ENCODE measurements around the gene CPEB4.
A peak's percentile ranks its signal among the peaks of the same experiment; 100 is the strongest.

The CPEB4 gene

GRCh38 chr5:173887610-173888472 is at the start of gene CPEB4:
TSS of gene CPEB4 (plus strand) at chr5:173888349. CDS start at chr5:173889734, 1,385 bp downstream.
- peak; percentile 99 for DNase-seq

DNA sequence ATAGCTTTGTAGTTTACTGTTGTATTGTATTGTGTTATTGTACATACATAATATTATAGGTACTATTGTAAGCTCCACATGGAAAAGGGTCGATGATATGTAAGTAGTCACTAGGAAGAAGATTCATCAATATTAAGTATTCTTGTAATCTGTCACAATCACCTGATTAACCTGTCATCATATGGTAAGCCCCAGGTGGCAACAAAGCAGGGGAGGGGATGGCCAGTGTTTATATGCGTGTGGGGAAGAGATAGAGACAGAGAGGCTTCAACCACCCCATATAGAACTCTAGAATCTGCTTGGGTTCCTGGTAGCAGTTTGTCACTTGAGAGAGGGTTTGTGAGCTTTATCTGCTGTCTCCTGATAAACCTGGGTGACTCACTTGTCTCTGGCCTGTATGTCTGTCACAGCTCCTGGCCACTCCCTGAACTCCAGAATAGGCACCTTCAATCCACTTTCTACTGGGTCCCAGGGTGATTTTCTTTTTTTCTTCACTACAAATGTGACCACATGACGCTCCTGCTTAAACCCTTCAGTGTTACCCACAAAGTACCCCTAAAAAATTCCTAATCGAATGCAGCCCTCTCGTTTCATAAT is 48.9 kb upstream of the CPEB4 start:
- no peak for DNase-seq

GRCh38 chr5:173840111-173840983 is 47.8 kb upstream of the CPEB4 start:
- no peak for DNase-seq

DNA sequence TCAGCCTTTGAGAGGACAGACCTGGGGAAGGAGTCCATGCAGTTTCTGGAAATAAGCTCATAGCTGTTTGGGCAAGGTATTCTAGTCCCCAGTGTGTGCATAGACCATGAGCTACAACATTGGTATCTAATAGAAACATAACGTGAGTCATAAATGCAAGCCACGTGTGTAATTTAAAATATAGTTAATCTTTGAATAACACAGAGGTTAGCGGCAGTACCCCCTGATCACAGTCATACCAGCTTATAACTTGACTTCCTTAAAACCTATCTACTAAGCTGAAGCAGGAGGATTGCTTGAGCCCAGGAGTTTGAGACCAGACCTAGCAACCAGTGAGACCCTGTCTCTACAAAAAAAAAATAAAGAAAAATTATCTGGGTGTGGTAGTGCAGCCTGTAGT is 46.4 kb upstream of the CPEB4 start:
- no peak for DNase-seq

GRCh38 chr5:173843794-173844193 is 44.4 kb upstream of the CPEB4 start:
- DNase-seq = no peak

GRCh38 chr5:173845321-173845720 is 42.8 kb upstream of the CPEB4 start:
- DNase-seq = no peak

DNA sequence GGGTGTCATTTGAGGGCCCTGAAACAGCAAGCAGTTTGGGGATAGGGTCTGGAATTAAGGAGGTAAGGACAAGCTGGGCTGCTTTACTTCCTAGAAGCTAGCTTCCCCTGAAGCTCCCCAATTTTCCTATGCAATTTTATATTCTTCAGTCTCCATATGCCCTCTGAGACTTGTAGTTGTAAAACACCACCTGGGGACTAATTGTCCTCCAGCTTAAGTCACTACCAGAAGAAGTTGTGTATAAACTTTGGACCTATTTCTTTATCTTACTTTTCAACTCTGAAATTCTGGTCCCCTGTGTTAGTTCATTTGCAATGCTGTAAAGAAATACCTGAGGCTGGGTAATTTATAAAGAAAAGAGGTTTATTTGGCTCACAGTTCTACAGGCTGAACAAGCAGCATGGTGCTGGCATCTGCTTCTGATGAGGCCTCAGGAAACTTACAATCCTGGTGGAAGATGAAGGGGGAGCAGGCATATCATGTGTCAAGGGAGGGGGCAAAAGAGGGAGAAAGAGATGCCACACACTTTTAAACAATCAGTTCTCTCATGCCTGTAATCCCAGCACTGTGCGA is 41.1 kb upstream of the CPEB4 start:
- DNase-seq = no peak

DNA sequence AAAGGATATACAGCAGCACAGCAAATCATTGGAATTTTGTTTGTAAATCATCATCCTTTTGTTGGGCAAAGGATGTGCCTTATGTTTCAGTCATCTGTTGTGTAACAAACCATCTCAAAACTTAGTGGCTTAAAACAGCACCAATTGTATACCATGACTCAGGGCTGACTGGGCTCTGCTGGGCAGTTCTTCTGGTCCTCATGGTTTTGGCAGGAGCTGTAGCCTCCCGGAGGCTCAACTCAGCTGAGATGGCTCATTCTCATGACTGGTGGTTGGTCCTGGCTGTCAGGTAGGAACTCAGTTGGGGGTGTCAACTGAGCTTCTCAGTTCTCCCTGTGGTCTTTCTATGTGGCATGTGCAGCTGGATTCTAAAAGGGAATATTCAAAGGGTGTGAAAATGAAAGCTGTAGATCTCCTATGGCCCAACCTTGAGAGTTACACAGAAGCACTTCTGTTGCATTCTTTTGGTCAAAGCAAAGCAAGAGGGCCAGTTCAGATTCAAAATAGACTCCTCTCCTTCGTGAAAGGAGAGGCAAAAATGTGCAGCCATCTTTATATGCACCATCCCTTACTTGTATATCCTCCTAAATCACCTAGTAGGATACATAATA is 39.1 kb upstream of the CPEB4 start:
- DNase-seq = no peak

DNA sequence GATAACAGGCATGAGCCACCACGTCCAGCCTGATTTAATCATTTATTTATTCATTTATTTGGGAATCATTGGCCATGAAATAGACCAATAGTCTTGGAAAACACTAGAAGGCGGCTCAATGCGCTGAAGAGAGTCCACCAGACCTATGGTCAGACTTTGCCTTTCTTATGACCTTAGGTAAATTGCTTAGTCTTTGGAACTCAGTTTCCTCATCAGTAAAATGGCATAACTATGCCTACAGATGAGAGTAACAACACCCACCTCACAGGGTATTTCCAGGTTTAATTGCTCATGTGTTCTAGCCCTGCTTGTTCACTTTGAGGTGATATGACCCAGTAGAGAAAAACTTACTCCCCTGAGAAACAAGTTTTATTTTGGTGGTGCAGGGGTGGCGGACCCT is 38.2 kb upstream of the CPEB4 start:
- DNase-seq = no peak

DNA sequence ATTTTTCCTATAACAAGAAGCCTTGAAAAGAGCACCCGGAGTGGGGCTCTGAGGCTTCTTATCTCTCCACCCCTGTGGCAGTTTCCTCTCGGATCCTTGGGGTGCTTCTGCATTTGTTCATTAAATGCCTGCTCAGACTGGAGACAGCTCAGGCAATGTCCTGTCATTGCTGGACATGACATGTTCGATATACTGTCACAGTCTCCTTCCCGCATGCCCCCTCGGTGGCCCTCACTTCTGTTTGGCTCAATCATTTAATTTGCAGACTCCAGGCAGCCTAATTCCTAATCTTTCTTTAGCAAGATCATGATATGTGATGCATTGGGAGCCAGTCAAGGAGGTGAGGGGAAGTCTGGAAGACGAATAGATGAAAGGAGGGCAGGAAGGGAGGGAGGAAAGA is 37.5 kb upstream of the CPEB4 start:
- no peak for DNase-seq

DNA sequence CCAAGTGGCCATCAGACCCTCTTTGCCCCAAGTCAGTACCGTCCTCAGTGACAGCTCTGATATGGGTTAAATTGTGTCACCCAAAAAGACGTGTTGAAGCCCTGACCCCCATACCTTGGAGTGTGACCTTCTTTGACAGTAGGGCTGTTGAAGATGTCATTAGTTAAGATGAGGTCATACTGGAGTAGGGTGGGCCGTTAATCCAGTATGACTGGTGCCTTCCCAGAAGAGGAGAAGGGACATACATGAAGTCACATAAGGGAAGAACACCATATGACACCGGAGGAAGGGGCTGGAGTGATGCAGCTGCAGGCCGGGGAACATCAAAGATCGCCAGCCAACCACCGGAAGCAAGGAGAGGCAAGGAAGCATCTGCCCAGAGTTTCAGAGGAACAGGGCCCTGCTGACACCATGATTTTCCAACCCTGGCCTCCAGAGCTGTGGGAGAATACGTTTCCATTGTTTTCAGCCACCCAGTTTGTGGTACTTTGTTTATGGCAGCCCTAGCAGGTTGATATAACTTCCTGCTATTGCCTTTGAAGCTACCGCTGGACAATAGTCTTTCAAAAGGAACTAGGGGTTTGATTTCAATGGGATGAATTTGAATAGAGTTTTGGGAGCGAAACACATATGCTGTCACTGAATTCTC is 36.4 kb upstream of the CPEB4 start:
- DNase-seq = no peak

DNA sequence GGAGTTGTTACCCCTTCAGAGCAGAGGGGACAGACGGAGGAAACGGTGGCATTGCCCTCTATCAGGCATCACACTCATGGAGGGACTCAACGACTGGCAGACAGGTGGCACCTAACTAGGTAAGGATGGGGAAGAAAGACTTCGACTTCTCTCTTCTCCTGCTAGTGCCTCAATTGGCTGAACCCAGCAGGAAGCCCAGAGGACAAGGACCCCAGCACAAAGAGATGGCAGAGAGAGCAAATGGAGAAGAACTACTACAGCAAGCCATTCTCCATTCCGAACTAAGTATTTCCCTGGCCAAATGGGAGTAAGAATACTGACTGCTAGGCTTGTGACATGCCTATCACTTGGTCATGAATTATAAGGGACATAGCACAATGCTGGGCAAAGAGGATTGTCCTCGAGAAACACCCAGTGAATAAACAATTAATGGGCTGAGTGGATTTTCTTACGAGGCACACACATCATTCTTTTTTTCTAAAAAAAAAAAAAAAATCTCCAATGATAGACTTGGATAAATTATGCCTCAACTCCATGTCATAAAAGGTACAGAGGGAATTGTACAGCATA is 35.3 kb upstream of the CPEB4 start:
- DNase-seq = no peak

GRCh38 chr5:173853370-173854131 is 34.6 kb upstream of the CPEB4 start:
- DNase-seq = no peak

DNA sequence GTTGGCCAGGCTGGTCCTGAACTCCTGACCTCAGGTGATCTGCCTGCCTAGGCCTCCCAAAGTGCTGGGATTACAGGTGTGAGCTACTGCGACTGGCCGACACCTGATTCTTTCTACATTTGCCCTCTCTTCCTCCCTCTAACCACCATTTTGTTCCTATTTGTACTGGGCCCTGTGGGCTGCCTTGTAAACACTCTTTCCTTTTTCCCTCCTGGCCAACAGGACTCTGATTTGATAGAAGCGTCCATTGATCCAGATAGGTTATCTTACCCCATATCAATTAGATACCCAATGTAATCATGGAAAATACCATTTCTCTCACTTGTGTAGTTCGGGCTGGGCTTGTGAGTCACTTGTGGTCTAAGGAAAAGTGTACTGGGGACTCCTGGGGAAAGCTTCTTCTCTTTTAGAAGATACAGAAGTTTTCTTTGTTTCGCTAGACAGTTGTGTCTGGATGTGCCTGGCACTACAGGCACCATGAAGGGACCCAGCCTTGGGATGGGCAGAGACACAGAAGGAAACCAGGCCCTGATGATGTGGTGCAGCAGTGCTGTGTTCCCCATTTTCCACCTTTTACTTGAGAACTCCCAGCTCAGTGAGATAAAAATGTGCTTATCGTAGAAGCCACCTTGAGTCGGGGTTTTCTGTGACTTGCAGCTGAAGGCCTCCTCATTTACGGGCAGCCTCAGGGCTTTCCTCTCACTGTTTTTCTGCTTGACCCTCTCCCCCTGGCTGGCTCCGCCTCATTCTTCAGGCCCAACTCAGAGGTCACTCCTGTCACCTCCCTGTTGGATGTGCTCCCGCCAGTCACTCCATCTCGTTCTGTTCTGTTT is 32.8 kb upstream of the CPEB4 start:
- DNase-seq = no peak

DNA sequence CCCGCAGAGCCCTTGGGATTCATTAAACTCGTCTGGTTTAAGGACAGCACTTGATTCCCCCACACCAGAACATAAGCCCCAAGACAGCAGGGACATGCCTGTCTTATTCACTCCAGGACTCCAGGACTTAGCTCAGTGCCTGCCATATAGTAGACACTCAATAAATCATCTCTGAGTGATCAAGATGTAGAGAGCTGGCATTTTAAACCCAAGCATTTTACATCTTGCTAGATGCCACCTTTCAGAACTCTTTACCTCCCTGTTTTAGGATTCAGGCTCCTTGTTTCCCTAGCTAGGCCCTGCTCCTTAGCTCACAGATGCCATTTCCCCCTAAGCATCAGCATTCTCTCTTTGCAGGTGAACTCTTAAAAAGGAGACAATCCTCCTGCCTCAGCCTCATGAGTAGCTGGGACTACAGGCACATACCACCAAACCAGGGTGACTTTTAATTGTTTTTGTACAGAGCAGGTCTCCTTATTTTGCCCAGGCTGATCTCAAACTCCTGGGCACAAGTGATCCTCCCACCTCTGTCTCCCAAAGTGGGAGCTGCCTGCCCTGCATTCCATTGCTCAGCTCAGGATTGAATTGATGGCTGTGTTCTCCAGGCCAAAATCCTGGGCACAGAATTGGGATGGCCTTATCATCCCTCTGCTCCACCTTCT is 32.0 kb upstream of the CPEB4 start:
- DNase-seq = no peak

DNA sequence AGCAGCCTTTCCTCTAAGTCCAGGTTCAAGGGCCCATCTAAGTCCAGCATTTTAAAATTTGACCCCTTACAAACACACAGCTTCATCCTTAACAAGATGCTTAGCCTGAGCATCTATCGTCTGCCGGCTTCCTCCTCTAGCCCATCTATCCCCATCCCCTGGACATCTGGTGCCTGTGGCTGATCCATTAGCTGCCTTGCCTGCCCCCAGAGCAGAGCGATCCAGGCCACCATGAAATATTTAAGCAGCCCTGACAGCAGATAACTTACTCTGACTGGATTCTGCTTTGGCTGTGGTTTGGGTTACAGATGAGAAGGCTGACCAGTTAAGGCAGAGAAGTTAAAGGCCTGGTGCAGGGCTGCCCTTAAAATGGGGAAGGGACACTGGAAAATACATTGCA is 30.9 kb upstream of the CPEB4 start:
- DNase-seq = no peak

- DNase-seq = no peak
Measured at GRCh38 chr5:173858021-173858669, 30.0 kb upstream of the CPEB4 start.

DNA sequence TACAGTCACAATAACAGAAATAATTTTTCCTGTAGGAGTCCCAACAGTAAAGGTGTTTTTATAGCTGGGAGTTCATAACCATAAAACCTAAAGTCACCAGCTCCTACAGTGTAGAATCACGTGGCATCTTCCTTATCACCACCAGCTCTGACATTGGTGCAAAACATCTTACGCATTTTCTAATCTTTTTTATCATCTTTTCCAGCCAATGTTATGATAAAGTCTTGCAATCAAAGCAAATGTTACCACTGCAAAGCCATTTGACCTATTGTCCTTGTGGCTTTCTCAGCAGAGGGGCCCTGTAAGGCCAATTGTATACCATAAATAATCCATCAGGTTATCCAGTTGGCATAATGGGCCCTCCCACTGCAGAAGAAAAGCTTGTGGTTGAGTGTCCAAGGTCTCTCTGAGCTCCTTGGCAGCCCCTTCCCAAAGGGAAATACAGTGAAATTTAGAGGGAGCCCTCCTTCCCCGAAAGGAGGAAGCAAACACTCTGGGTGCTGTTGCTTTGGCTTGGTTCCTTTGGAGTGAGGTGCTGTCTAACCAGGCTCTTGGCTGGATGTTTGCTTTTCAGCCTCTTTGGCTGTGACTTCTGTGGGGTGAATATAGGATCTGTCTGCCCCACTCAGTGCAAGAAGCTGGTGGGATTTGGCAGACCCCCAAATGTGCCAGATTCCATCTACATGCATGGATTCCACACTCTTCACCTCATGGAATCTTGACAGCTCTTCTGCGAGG is 29.3 kb upstream of the CPEB4 start:
- no peak for DNase-seq
